Erythroblast (primary cell): ENCODE measurements around the gene CFB.

Experiments used
- GATA1 ChIP-seq: IDR thresholded peaks from 2 replicates; pipeline ENCODE4 v1.6.1; 2011; ENCODE audit warnings: low read depth, mild to moderate bottlenecking, control low read depth, low read length, moderate library complexity
- POLR2A ChIP-seq: IDR thresholded peaks from 2 replicates; pipeline ENCODE4 v1.6.1; 2011; ENCODE audit warnings: mild to moderate bottlenecking, low read length

DNA sequence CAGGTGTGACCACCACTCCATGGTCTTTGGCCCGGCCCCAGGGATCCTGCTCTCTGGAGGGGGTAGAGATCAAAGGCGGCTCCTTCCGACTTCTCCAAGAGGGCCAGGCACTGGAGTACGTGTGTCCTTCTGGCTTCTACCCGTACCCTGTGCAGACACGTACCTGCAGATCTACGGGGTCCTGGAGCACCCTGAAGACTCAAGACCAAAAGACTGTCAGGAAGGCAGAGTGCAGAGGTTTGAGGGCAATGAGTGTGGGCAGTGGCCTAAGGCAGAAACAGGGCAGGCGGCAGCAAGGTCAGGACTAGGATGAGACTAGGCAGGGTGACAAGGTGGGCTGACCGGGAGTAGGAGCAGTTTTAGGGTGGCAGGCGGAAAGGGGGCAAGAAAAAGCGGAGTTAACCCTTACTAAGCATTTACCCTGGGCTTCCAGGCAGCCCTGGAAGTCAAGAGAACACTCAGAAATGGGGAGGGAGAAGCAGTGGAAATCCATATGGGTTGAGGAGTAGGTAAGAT is 533 bp downstream of the CFB start:
- no peak for TF ChIP-seq POLR2A
- TF ChIP-seq GATA1 = no peak
